Uterus (tissue), 4 donors: ENCODE measurements around the gene SMIM43. TPM values are rescaled to one million over a fixed set of nuclear protein-coding genes. Genes with fewer than 3 reads are reported as not detected.

Experiments used
- DNase-seq, 2 donors: peaks; one replicate each; pipeline ENCODE4 v3.0.0-alpha.2; 2019 to 2020
- H3K27ac ChIP-seq, 2 donors: fragments of 200-600 bp; sonication (generic); 1 replicate in 1 of 2; 2 replicates in 1 of 2; pipeline ENCODE4 v1.5.1; 2016 to 2018
- H3K27me3 ChIP-seq, 2 donors: fragments of 200-600 bp; sonication (generic); one replicate each; pipeline ENCODE4 v1.5.1; 2018 to 2019; ENCODE audit warnings: control low read depth in 1 of 2
- H3K36me3 ChIP-seq, 2 donors: fragments of 200-600 bp; sonication (generic); one replicate each; pipeline ENCODE4 v1.5.1; 2019; ENCODE audit warnings: control low read depth in 1 of 2
- H3K4me1 ChIP-seq, 2 donors: fragments of 200-600 bp; sonication (generic); one replicate each; pipeline ENCODE4 v1.5.1; 2018 to 2019; ENCODE audit warnings: control low read depth in 1 of 2
- H3K4me3 ChIP-seq, 2 donors: fragments of 200-600 bp; sonication (generic); 1 replicate in 1 of 2; 2 replicates in 1 of 2; pipeline ENCODE4 v1.5.1; 2018 to 2019; ENCODE audit warnings: mild to moderate bottlenecking in 1 of 2
- H3K9me3 ChIP-seq, 2 donors: fragments of 200-600 bp; sonication (generic); one replicate each; pipeline ENCODE4 v1.5.1; 2019; ENCODE audit warnings: control low read depth in 1 of 2
- POLR2A ChIP-seq, 2 donors: fragments of 450-650 bp; IDR thresholded peaks; one replicate each; pipeline ENCODE4 v1.6.1; 2016; ENCODE audit warnings: antibody characterized with exemption in 2 of 2, mild to moderate bottlenecking in 1 of 2, moderate library complexity in 1 of 2
- intact Hi-C: fragments of 100-400 bp; cut with DNase I; formaldehyde crosslinking; loops from one replicate; pipeline ENCODE4 v1.15.1; 2023; ENCODE audit warnings: low total_unique reads
- total RNA-seq, 4 donors: library from RNA; depleted of rRNA in 3 of 4; stranded (reverse); fragments of >200 nt in 3 of 4; gene quantifications; one replicate each; pipeline versions ENCODE4 v1.1.0 to v1.2.4, GENCODE V29; 2014 to 2023
- TF ChIP-seq, protein P1 (sequence below), 4 experiments: fragments of 200-600 bp in 2 of 4; fragments of 450-650 bp in 2 of 4; sonication (generic) in 2 of 4; IDR thresholded peaks; one replicate each; pipeline ENCODE4 v1.5.1; 2016 to 2019; ENCODE audit warnings: antibody characterized with exemption in 4 of 4, mild to moderate bottlenecking in 2 of 4, moderate library complexity in 1 of 4
- donor health status: DM: yes; HTN: yes; CAD: no.

The SMIM43 gene
- total RNA-seq, 4 donors from 2014 or later, result 0.41 TPM; not detected in 3

DNA sequence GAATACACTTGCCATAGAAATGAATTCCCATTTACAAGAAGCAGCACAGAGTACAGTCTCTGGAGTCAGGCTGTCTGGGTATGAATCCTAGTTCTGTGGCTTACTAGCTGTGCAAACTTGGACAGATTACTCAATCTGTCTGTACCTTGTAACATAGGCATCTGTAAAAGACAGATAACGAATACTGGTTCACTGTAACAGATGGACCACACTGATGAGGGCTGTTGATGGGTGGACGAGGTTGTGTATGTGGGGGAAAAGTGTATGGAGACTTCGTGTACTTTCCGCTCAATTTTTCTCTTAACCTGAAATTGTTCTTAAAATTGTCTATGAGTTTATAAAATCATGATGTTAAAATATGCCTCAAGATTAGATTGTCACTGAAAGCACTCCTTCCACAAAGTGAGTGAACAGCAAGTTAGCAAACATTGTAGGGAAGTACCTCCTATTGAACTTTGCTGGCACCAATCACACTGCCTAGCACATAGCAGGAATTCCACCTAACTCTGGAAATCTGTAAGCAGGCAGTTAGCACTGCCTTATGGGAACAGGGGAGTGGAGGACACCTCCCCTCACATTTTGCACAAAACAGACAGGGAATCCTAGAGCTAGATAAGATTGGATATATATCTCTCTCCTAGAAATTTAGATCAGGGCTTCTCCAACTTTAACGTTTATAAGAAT, 29.7 kb upstream of the SMIM43 start:
- no peak for TF ChIP-seq POLR2A (IDR thresholded peaks at IDR 0.05)
- TF ChIP-seq, protein P1, sequence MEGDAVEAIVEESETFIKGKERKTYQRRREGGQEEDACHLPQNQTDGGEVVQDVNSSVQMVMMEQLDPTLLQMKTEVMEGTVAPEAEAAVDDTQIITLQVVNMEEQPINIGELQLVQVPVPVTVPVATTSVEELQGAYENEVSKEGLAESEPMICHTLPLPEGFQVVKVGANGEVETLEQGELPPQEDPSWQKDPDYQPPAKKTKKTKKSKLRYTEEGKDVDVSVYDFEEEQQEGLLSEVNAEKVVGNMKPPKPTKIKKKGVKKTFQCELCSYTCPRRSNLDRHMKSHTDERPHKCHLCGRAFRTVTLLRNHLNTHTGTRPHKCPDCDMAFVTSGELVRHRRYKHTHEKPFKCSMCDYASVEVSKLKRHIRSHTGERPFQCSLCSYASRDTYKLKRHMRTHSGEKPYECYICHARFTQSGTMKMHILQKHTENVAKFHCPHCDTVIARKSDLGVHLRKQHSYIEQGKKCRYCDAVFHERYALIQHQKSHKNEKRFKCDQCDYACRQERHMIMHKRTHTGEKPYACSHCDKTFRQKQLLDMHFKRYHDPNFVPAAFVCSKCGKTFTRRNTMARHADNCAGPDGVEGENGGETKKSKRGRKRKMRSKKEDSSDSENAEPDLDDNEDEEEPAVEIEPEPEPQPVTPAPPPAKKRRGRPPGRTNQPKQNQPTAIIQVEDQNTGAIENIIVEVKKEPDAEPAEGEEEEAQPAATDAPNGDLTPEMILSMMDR (IDR thresholded peaks at IDR 0.05), result no peak
- Histone ChIP-seq H3K36me3 (no peaks in the 10 kb centered on the region), H3K4me3 (no peak overlapping the region), H3K4me1 (no peaks in the 10 kb centered on the region), H3K9me3 (no peaks in the 10 kb centered on the region), H3K27me3 (no peaks in the 10 kb centered on the region), H3K27ac (no peak overlapping the region)
- intact Hi-C loops, result no loop called here
- DNase-seq, result no peak

- Histone ChIP-seq H3K27me3 (no peaks in the 10 kb centered on the region), H3K36me3 (no peaks in the 10 kb centered on the region), H3K27ac (no peak overlapping the region), H3K9me3 (no peaks in the 10 kb centered on the region), H3K4me1 (no peaks in the 10 kb centered on the region), H3K4me3 (no peak overlapping the region)
- intact Hi-C loops, result no loop called here
- TF ChIP-seq POLR2A (IDR thresholded peaks at IDR 0.05), result no peak
- TF ChIP-seq, protein P1 (IDR thresholded peaks at IDR 0.05), result no peak
- DNase-seq, result no peak
These were observed 28.0 kb upstream of the SMIM43 start for GRCh38 chr4:121792966-121793365.

- intact Hi-C loops, result no loop called here
- DNase-seq, result no peak
- TF ChIP-seq POLR2A (IDR thresholded peaks at IDR 0.05), result no peak
- TF ChIP-seq, protein P1 (IDR thresholded peaks at IDR 0.05), result no peak
- Histone ChIP-seq H3K27me3 (no peaks in the 10 kb centered on the region), H3K27ac (no peak overlapping the region), H3K4me3 (no peak overlapping the region), H3K4me1 (no peaks in the 10 kb centered on the region), H3K9me3 (no peaks in the 10 kb centered on the region), H3K36me3 (no peaks in the 10 kb centered on the region)
These were observed 26.5 kb upstream of the SMIM43 start for GRCh38 chr4:121791481-121791880.

DNA sequence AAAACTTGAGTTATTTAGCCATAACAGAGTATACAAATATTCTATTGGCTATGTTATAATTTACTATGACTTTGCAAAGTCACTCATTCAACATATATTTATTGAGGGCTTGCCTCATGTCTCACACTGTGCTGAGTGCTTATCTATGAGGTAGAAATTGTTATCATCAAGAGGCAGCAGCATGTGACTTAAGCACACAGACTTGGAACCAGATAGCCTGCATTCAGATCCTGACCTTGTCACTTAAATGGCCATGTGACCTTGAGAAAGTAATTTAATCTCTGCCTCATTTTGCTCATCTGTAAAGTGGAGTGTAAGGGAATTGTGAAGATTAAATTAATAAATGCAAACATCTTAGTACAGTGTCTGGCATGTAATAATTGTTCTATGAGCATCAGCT, 26.0 kb upstream of the SMIM43 start:
- intact Hi-C loops, result no loop called here
- DNase-seq, result no peak
- no peak overlapping the region for H3K27ac ChIP-seq
- H3K9me3 ChIP-seq, result no peaks in the 10 kb centered on the region
- no peaks in the 10 kb centered on the region for H3K27me3 ChIP-seq
- H3K36me3 ChIP-seq, result no peaks in the 10 kb centered on the region
- TF ChIP-seq, protein P1 (IDR thresholded peaks at IDR 0.05), result no peak
- no peak for TF ChIP-seq POLR2A (IDR thresholded peaks at IDR 0.05)
- no peak overlapping the region for H3K4me3 ChIP-seq
- no peaks in the 10 kb centered on the region for H3K4me1 ChIP-seq

DNA sequence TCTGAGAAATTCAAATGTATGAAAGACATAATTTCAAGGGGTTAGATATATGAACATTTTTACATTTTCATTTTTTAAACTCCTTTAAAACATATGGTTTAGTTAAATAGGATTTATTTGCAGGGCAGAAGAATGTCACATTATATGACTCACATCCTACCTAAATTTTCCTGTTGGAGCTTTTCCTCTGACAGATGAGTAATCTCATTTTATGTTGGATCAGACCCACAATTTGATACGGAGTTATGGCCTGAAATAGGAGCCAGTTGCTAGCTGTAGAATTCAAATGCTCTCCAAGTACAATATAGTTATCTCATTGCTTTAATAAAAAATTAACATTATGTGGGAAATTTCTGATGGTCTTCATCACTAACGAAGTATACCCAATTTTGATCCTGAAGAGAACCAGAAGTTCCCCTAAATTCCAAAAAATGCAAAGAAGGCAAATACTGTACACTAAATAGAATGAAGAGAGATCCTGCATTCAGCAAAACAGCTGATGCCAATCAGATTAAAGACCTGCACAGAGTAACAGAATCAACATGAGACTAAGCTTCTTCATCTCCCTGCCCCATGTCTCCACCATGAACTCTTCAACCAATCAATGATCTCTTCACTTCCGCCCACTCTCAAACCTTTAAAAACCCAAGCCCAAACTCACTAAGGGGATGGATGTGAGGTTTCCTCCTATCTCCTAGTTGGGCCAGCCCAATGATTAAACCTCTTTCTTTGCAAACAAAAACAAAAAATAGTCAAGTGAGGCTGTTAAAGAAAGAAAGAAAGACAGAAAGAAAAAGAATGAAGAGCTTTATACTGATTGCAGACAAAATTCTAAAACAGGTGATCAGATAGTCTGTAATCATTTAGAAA, 25.2 kb upstream of the SMIM43 start:
- TF ChIP-seq POLR2A (IDR thresholded peaks at IDR 0.05), result no peak
- TF ChIP-seq, protein P1 (IDR thresholded peaks at IDR 0.05), result no peak
- Histone ChIP-seq H3K4me3 (no peak overlapping the region), H3K27me3 (no peaks in the 10 kb centered on the region), H3K9me3 (no peaks in the 10 kb centered on the region), H3K36me3 (no peaks in the 10 kb centered on the region), H3K27ac (no peak overlapping the region), H3K4me1 (no peaks in the 10 kb centered on the region)
- DNase-seq, result no peak
- intact Hi-C loops, result no loop called here
